ENCODE data around the gene LRRC61.
"Not testable (repeated sequence)": the region's sequence is repeated elsewhere in the genome, so short reads cannot be mapped to it uniquely, and the experiment has no call there.

LRRC61 gene

DNA sequence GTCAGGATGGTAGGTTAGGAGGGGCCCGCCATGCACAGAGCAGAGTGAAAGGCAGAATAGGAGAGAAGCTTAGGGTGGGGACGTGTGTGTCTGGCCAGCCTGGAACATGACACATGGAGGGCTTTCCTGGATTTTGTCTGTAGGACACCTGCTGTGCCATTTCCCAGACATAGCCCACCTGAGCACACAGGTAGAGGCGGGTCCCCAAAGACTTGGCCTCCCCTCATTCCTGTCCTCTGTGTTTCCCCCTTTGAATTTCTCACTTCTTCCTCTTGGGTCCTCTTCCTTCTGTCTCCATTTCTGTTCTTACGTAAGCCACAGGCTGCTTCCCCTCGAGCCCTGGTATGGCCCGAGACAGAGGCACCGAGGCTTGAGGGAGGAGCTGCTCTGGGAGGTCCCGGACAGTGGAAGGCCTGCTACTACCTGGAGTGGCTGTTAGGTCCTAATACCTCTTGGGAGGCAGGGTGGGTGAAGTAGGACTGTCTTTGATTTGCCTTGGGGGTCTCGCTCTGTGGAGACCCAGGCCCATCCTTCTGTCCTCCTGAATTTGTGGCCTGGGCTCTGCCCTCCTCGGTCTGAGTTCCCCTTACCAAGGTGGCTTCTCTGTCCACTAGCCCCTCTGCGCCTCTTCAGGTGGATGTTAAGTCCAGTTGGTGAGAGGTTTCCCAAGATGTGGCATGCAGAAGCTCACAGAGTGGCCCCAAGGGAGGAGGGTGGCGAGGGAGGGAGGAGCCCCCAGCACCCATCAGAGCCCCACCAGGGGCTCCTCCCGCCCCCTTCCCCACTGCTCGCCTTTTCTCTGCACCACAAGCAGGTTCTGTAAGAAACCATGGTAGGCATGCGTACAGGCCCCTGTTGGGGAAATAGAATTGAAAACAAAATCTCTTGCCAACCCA is 61.5 kb downstream of the LRRC61 start:
- in situ Hi-C loops (cut with HindIII; ENCODE audit: low pct_unique_long_range_greater_than_20kb, low sequenced_read_pairs), result no loop called here
- no peak for DNase-seq (ENCODE audit: low read depth in 1 of 2, low spot score in 1 of 2)

DNA sequence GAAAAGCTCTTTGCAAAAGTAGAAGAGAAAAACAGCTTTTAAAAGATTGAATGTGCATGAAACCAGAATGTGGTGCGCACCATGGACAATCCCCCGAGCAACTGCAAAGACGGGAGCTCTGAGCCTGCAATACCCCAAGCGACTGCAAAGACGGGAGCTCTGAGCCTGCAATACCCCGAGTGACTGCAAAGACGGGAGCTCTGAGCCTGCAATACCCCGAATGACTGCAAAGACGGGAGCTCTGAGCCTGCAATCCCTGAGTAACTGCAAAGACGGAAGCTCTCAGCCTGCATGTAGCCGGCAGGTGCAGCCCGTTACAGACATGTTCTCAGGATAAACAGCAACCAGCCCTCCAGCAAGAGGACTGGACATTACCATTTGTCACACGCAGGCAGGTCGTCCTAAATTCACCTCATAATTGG is 62.2 kb downstream of the LRRC61 start:
- in situ Hi-C loops (cut with HindIII; ENCODE audit: low pct_unique_long_range_greater_than_20kb, low sequenced_read_pairs), result no loop called here
- no peak for DNase-seq (ENCODE audit: low read depth in 1 of 2, low spot score in 1 of 2)

More for the DNA sequence above, 61.5 kb downstream of the LRRC61 start:
- no peak for TF ChIP-seq JUND (IDR thresholded peaks at IDR 0.05; ENCODE audit: low read depth)

DNA sequence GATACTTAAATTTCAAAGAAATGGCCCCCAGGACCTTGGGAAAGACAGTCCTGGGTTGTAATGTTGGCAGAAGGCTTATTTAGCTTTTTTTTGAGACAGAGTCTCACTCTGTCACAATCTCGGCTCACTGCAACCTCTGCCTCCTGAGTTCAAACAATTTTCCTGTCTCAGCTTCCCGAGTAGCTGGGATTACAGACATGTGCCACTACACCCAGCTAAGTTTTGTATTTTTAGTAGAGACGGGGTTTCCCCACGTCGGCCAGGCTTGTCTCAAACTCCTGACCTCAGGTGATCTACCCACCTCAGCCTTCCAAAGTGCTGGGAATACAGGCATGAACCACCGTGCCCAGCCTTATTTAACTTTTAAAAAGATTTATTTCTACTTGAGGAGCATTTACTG is 62.7 kb downstream of the LRRC61 start:
- DNase-seq (ENCODE audit: low read depth in 1 of 2, low spot score in 1 of 2); in situ Hi-C loops (cut with HindIII; ENCODE audit: low pct_unique_long_range_greater_than_20kb, low sequenced_read_pairs): not testable (repeated sequence)

More for the DNA sequence above, 62.2 kb downstream of the LRRC61 start:
- no peak for TF ChIP-seq JUND (IDR thresholded peaks at IDR 0.05; ENCODE audit: low read depth)
